ENCODE results near the gene P3H1. TPM values are rescaled to one million over a fixed set of nuclear protein-coding genes. Genes with fewer than 3 reads are reported as not detected.

P3H1 gene
- total and polyA plus RNA-seq, 7 donors: 2.9 to 8.5 (median 5.7) TPM

DNA sequence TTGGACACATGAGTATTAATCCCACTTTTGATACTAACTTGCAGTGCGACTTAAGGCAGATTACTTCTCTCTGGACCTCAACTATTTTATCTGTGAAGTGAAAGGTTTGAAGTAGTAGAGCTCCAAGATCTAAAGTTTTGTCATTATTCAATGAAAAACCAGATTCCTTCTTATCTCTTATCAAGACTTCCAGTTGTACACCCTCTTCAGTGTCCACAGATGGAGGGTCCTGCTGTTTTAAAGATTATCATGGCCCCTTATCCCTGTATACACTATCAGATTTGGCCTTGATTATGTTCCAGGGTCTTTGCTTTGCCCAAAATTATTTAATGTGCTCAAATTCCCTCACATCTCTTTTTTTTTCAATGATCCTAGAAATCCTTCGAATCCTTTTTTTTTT is 1.3 kb upstream of the P3H1 start:
- Histone ChIP-seq H3K27me3 (ENCODE audit: insufficient read depth in 3 of 3, low read length in 2 of 3) (no peaks in the 10 kb centered on the region), H3K9me3 (no peaks in the 10 kb centered on the region), H3K27ac (peak overlapping the region; percentile 91), H3K4me1 (peaks cover 42% of the 10 kb centered on the region), H3K4me3 (peak overlapping the region; percentile 85), H3K36me3 (ENCODE audit: insufficient read depth in 1 of 2, low read depth in 1 of 2) (no peaks in the 10 kb centered on the region)
- ATAC-seq (no peak), DNase-seq (no peak)
- 72 to 86% (median 84%) methylated on average over 2 of the region's 2 CpGs for WGBS, 3 donors
- intact Hi-C loops (cut with DNase I): loop anchor here in 1 of 2 donors (5.0 to 10.0 kb wide), 3 partner anchors 49 to 313 kb away; partner anchors contain the start of genes ERMAP, PPCS, SVBP and ZMYND12
- TF ChIP-seq, protein P1, sequence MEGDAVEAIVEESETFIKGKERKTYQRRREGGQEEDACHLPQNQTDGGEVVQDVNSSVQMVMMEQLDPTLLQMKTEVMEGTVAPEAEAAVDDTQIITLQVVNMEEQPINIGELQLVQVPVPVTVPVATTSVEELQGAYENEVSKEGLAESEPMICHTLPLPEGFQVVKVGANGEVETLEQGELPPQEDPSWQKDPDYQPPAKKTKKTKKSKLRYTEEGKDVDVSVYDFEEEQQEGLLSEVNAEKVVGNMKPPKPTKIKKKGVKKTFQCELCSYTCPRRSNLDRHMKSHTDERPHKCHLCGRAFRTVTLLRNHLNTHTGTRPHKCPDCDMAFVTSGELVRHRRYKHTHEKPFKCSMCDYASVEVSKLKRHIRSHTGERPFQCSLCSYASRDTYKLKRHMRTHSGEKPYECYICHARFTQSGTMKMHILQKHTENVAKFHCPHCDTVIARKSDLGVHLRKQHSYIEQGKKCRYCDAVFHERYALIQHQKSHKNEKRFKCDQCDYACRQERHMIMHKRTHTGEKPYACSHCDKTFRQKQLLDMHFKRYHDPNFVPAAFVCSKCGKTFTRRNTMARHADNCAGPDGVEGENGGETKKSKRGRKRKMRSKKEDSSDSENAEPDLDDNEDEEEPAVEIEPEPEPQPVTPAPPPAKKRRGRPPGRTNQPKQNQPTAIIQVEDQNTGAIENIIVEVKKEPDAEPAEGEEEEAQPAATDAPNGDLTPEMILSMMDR (IDR thresholded peaks at IDR 0.05): no peak

DNA sequence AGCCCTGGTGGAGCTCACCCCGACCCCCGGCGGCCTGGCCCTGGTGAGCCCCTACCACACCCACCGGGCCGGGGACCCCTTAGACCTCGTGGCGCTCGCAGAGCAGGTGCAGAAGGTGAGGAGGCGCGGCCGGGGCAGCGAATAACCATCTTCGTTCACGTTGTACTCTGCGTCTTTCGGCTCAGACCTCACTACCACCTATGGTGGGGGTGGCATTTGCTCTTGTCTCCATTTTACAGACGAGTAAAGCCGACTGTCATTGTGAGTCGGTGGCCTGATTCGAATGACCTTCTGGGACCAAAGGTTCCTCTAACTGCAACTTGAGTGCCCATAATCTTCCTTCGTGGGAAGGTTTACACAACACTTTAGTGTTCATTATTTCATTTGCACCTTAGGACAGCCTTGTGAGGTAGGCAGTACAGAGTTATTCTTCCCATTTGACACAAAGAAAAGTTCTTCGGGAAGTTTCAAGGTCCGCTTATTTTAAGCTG is 727 bp upstream of the P3H1 start:
- Histone ChIP-seq H3K4me3 (peak overlapping the region; percentile 85), H3K4me1 (peaks cover 42% of the 10 kb centered on the region), H3K27me3 (ENCODE audit: insufficient read depth in 3 of 3, low read length in 2 of 3) (no peaks in the 10 kb centered on the region), H3K36me3 (ENCODE audit: insufficient read depth in 1 of 2, low read depth in 1 of 2) (peaks cover 0 to under 1% of the 10 kb centered on the region in 2 donors), H3K9me3 (no peaks in the 10 kb centered on the region), H3K27ac (peak overlapping the region; percentile 91)
- TF ChIP-seq, protein P1 (IDR thresholded peaks at IDR 0.05): no peak
- intact Hi-C loops (cut with DNase I): loop anchor here (2.0 to 10.0 kb wide), 4 partner anchors 49 to 313 kb away; partner anchors contain the start of genes ERMAP (in 2 of the 2), SVBP (in 2 of the 2), PPCS (in 1 of the 2) and ZMYND12 (in 1 of the 2)
- DNase-seq (no peak), ATAC-seq (peak; percentile 11 to 61 (median 30))
- 1 to 2% (median 2%) methylated on average over 20 to 23 of the region's 23 CpGs for WGBS, 3 donors

DNA sequence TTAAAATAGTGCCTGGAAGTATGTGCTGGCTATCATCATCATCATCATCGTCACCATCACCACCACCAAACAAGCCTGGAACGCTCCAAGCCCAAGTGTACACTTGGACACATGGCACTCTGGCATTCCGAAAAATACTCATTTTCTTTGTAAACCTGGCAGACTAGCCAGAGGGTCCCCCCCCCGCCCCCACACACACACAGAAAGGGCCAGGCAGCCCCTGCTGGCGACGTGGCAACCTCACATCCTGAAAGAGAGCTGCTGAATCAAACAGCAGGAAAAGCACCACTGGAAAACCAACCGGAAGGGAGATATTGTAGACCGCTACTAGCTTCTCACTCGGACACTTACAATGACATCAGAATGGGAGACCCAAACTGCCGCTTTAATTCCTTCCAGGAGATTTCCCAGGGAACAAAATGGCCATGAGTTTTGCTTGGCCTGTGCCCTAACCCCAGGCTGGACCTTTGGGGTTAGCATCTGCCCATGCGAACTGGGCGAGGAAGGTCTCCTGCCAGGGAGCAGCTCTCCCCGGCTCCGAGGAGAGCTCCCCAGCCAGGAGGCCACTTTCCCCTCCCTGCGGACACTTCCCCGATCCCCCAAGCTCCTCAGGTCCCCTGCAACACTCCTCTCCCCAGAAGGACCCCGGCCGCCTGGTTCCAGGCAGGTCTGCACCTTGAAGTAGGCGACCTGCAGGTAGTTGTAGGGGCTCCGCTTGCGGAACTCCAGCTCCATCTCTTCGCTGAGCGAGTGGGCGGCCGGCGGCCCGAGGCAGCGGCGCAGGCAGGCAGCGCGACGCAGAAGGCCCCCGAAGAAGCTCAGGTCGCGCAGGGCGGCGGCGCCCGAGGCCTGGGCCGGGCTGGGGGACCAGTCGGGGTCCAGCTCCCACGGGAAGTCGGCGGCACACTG is 742 bp downstream of the P3H1 start:
- Histone ChIP-seq H3K9me3 (no peaks in the 10 kb centered on the region), H3K4me1 (peaks cover 39% of the 10 kb centered on the region), H3K4me3 (peak overlapping the region; percentile 85), H3K27me3 (ENCODE audit: insufficient read depth in 3 of 3, low read length in 2 of 3) (no peaks in the 10 kb centered on the region), H3K36me3 (ENCODE audit: insufficient read depth in 1 of 2, low read depth in 1 of 2) (peaks cover 0 to 15% of the 10 kb centered on the region in 2 donors), H3K27ac (peak overlapping the region; percentile 91)
- intact Hi-C loops (cut with DNase I): loop anchor here (2.0 to 10.0 kb wide), 4 partner anchors 51 to 311 kb away; partner anchors contain the start of genes ERMAP (in 2 of the 2), SVBP (in 2 of the 2), PPCS (in 1 of the 2) and ZMYND12 (in 1 of the 2)
- TF ChIP-seq, protein P1 (IDR thresholded peaks at IDR 0.05): peak; percentile 39
- 0 to 1% (median 0%) methylated on average over 40 to 44 of the region's 44 CpGs for WGBS, 3 donors
- ATAC-seq: peak in 1 of 4 donors; percentile 1
- DNase-seq: peak in 1 of 2 donors; percentile 49

DNA sequence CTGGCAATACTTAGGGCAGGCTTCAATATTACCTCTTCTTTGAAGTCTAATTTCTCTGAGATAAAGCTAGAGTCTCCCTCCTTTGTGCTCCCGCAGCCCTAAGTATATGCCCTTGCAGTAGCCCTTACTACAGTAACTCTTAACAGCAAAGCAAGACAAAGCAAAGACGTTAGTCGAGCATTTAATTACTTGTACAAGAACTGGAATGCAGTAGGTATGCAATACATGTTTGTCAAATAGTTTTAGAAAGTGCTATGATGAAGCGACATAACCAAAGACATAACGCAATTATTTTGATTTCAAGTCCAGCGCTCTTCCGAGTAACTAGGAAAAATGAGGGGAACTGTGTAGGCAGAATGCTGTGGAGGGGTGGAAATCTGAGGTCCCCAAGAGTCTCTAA is 1.6 kb downstream of the P3H1 start:
- ATAC-seq: no peak
- Histone ChIP-seq H3K27me3 (ENCODE audit: insufficient read depth in 3 of 3, low read length in 2 of 3) (no peaks in the 10 kb centered on the region), H3K4me3 (peak overlapping the region; percentile 85), H3K36me3 (ENCODE audit: insufficient read depth in 1 of 2, low read depth in 1 of 2) (peaks cover 0 to 22% of the 10 kb centered on the region in 2 donors), H3K4me1 (peaks cover 39% of the 10 kb centered on the region), H3K27ac (peak overlapping the region; percentile 91), H3K9me3 (no peaks in the 10 kb centered on the region)
- TF ChIP-seq, protein P1 (IDR thresholded peaks at IDR 0.05): no peak
- intact Hi-C loops (cut with DNase I): loop anchor here in 1 of 2 donors (5.0 to 10.0 kb wide), 3 partner anchors 52 to 310 kb away; partner anchors contain the start of genes ERMAP, PPCS, SVBP and ZMYND12
- no peak for DNase-seq
- 14 to 17% (median 15%) methylated on average over 7 of the region's 7 CpGs for WGBS, 3 donors

Measured in psoas muscle (tissue), 8 donors.